ENCODE measurements around the gene EGF. TPM values are rescaled to one million over a fixed set of nuclear protein-coding genes. Genes with fewer than 3 reads are reported as not detected.
"Not testable (repeated sequence)": the region's sequence is repeated elsewhere in the genome, so short reads cannot be mapped to it uniquely, and the experiment has no call there.

Gene EGF
- total RNA-seq, 1 donor from 2014 or later: 25.5 TPM

DNA sequence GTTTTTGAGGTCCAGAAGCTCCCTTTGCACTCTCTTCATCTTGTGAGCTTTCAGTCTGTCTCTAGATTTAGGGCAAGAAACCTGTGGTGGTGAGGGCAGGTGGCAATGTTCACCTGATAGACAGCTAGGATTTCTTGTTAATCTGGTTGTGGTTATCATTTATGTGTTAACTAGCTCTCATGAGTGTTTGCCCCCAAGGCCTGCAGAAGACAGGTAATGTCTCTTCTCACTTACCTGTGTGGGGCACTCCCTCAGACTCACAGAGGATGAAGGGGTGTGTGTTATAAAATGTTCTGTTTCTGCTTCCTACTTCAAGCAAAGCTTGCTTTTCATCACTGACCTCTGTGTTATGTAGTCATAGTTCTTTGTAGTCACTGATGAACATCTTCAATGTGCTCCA is 17.8 kb downstream of the EGF start:
- TF ChIP-seq, protein P1, sequence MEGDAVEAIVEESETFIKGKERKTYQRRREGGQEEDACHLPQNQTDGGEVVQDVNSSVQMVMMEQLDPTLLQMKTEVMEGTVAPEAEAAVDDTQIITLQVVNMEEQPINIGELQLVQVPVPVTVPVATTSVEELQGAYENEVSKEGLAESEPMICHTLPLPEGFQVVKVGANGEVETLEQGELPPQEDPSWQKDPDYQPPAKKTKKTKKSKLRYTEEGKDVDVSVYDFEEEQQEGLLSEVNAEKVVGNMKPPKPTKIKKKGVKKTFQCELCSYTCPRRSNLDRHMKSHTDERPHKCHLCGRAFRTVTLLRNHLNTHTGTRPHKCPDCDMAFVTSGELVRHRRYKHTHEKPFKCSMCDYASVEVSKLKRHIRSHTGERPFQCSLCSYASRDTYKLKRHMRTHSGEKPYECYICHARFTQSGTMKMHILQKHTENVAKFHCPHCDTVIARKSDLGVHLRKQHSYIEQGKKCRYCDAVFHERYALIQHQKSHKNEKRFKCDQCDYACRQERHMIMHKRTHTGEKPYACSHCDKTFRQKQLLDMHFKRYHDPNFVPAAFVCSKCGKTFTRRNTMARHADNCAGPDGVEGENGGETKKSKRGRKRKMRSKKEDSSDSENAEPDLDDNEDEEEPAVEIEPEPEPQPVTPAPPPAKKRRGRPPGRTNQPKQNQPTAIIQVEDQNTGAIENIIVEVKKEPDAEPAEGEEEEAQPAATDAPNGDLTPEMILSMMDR (conservative IDR thresholded peaks at IDR 0.05): no peak
- H3K27ac Mint-ChIP-seq: peak overlapping the region; percentile 87
- no peaks in the 10 kb centered on the region for H3K36me3 Mint-ChIP-seq
- no peaks in the 10 kb centered on the region for H3K27me3 Mint-ChIP-seq
- H3K4me3 Mint-ChIP-seq: peak overlapping the region; percentile 60
- H3K9me3 Mint-ChIP-seq: peaks cover 4% of the 10 kb centered on the region
- DNase-seq (ENCODE audit: extremely low spot score, unreplicated experiment): no peak
- H3K4me1 Mint-ChIP-seq (ENCODE audit: unreplicated experiment): peaks cover 4% of the 10 kb centered on the region

DNA sequence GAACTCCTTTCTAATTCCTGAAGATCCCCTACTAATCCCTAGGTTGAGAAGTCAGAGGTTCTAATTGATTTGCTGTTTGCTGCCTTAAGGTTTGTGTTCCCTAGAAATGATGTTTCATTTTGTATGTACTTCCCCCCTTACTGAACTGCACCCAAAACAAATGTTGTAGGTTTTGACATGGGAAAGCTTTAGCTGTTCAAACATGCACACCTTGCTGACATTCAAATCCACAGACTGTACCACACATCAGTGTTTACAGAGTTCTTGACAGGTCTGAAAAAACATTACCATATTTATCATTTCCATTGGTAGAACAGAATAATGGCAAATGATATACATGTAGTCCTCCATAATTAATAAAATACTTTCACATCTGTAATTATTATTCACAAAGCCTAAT is 18.2 kb downstream of the EGF start:
- TF ChIP-seq, protein P1 (conservative IDR thresholded peaks at IDR 0.05): no peak
- no peaks in the 10 kb centered on the region for H3K36me3 Mint-ChIP-seq
- H3K4me3 Mint-ChIP-seq: peak overlapping the region; percentile 60
- DNase-seq (ENCODE audit: extremely low spot score, unreplicated experiment): no peak
- H3K4me1 Mint-ChIP-seq (ENCODE audit: unreplicated experiment): peaks cover 4% of the 10 kb centered on the region
- H3K27me3 Mint-ChIP-seq: no peaks in the 10 kb centered on the region
- peak overlapping the region; percentile 87 for H3K27ac Mint-ChIP-seq
- peaks cover 6% of the 10 kb centered on the region for H3K9me3 Mint-ChIP-seq

DNA sequence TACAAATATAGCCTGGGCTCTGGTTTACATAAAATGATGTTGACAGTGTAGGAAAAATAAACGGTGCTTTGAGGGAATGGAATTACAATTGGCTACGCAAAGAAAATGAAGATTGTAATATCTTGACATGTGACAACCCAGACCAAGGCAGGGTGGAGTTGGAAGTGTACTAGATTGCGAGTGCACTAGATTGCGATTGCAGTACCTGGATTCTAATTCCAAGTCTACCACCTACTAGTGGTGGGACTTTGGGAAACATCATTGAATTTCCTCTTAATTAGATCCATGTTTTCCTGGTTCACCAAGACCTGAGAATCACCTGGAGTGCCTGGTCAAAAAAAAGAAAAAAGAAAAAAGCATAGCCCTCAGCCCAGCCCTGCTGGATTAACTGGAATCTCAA is 18.6 kb downstream of the EGF start:
- no peaks in the 10 kb centered on the region for H3K36me3 Mint-ChIP-seq
- peaks cover 6% of the 10 kb centered on the region for H3K9me3 Mint-ChIP-seq
- no peaks in the 10 kb centered on the region for H3K27me3 Mint-ChIP-seq
- TF ChIP-seq, protein P1 (conservative IDR thresholded peaks at IDR 0.05): no peak
- H3K4me3 Mint-ChIP-seq: no peak overlapping the region
- H3K27ac Mint-ChIP-seq: peak overlapping the region; percentile 87
- no peak for DNase-seq (ENCODE audit: extremely low spot score, unreplicated experiment)
- H3K4me1 Mint-ChIP-seq (ENCODE audit: unreplicated experiment): peaks cover 4% of the 10 kb centered on the region

DNA sequence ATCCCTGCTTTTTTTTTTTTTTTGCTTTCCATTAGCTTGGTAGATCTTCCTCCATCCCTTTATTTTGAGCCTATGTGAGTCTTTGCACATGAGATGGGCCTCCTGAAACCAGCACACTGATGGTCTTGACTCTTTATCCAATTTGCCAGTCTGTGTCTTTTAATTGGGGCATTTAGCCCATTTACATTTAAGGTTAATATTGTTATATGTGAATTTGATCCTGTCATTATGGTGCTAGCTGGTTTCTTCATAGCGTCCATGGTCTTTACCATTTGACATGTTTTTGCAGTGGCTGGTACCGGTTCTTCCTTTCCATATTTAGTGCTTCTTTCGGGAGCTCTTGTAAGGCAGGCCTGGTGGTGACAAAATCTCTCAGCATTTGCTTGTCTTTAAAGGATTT is 24.7 kb downstream of the EGF start:
- not testable (repeated sequence) for H3K36me3 Mint-ChIP-seq; H3K27ac Mint-ChIP-seq; H3K27me3 Mint-ChIP-seq; DNase-seq (ENCODE audit: extremely low spot score, unreplicated experiment); H3K9me3 Mint-ChIP-seq; H3K4me1 Mint-ChIP-seq (ENCODE audit: unreplicated experiment); H3K4me3 Mint-ChIP-seq

DNA sequence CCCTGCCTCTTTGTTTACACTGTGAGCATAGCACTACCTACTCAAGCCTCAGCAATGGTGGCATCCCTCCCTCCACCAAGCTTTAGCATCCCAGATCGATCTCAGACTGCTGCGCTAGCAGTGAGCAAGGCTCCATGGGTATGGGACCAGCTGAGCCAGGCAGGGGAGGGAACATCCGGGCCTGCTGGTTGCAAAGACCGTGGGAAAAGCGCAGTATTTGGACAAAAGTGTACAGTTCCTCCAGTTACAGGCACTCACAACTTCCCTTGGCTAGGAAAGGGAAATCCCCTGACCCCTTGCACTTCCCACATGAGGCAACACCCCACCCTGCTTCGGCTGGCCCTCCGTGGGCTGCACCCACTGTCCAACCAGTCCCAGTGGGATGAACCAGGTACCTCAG is 26.5 kb downstream of the EGF start:
- H3K36me3 Mint-ChIP-seq: no peaks in the 10 kb centered on the region
- no peak overlapping the region for H3K27ac Mint-ChIP-seq
- H3K9me3 Mint-ChIP-seq: peaks cover 6% of the 10 kb centered on the region
- TF ChIP-seq, protein P1 (conservative IDR thresholded peaks at IDR 0.05): no peak
- no peak for DNase-seq (ENCODE audit: extremely low spot score, unreplicated experiment)
- no peaks in the 10 kb centered on the region for H3K27me3 Mint-ChIP-seq
- no peak overlapping the region for H3K4me3 Mint-ChIP-seq
- no peaks in the 10 kb centered on the region for H3K4me1 Mint-ChIP-seq (ENCODE audit: unreplicated experiment)

DNA sequence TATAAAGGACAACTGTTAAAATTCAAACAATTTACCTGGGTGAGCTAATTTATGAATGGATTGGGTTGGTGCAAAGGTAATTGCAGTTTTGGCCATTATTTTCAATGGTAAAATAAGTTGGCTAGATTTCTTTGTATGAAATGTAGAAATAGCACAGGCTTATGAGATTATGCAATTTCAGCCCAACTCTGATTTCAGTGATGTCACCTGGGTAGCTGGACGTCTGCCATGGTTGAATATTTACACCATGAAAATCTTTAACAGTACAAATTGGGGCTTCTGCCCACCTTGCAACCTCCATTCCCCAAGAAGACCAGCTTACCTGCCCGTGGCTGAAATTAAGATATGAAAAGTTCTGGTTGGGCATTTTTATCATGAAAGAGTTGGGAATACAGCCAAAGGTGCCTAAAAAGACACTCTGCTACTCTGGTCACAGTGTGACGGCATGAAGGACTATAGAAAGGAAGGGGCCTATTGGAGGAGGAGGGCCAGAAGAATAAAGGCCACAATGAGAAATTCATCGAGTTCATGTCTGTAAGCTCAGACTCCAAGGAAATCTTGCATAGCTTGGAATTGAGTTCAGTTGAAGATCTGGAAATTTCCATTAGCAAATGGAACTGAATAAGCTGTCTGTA is 29.7 kb downstream of the EGF start:
- no peaks in the 10 kb centered on the region for H3K27me3 Mint-ChIP-seq
- DNase-seq (ENCODE audit: extremely low spot score, unreplicated experiment): no peak
- H3K4me3 Mint-ChIP-seq: no peak overlapping the region
- no peaks in the 10 kb centered on the region for H3K4me1 Mint-ChIP-seq (ENCODE audit: unreplicated experiment)
- no peaks in the 10 kb centered on the region for H3K36me3 Mint-ChIP-seq
- H3K9me3 Mint-ChIP-seq: no peaks in the 10 kb centered on the region
- TF ChIP-seq, protein P1 (conservative IDR thresholded peaks at IDR 0.05): no peak
- no peak overlapping the region for H3K27ac Mint-ChIP-seq

All from type B pancreatic cell (in vitro differentiated cells).